PC-9 (cell line): ENCODE measurements around the gene SLC16A2.

ENCODE experiments used
- EZH2 ChIP-seq: fragments of 200-600 bp; sonication (generic); IDR thresholded peaks from 2 replicates; pipeline ENCODE4 v1.8.0; 2017; ENCODE audit warnings: antibody characterized with exemption, low read depth
- TF ChIP-seq, protein P1 (sequence below): fragments of 200-600 bp; sonication (generic); conservative IDR thresholded peaks from 2 replicates; pipeline ENCODE4 v1.6.1; 2017; ENCODE audit warnings: mixed run types, antibody characterized with exemption, mild to moderate bottlenecking, moderate library complexity

DNA sequence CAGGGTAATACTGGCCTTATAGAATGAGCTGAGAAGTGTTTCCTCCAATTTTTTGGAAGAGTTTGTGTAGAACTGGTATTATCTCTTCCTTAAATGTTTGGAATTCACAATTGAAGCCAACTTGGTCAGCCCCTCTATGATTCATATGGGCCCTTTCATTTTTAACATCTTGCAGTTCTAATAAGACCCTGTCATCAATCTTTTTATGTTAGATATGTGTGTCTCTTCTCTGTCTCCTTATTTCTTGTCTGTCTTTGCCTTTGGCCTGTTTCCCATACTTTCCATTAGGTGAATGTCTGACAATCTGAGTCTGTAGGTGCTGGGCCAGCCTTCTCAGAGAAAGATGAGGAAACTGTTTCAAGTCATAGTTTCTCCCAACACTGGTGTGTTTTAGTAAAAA, 88.7 kb downstream of the SLC16A2 start:
- TF ChIP-seq, protein P1, sequence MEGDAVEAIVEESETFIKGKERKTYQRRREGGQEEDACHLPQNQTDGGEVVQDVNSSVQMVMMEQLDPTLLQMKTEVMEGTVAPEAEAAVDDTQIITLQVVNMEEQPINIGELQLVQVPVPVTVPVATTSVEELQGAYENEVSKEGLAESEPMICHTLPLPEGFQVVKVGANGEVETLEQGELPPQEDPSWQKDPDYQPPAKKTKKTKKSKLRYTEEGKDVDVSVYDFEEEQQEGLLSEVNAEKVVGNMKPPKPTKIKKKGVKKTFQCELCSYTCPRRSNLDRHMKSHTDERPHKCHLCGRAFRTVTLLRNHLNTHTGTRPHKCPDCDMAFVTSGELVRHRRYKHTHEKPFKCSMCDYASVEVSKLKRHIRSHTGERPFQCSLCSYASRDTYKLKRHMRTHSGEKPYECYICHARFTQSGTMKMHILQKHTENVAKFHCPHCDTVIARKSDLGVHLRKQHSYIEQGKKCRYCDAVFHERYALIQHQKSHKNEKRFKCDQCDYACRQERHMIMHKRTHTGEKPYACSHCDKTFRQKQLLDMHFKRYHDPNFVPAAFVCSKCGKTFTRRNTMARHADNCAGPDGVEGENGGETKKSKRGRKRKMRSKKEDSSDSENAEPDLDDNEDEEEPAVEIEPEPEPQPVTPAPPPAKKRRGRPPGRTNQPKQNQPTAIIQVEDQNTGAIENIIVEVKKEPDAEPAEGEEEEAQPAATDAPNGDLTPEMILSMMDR, result no peak
- no peak for TF ChIP-seq EZH2
